Activated T-cell treated with anti-CD3 and anti-CD28 coated beads for 1 hour (primary cell): Measurements from ENCODE around the gene EOLA1.
"Not testable (repeated sequence)": the region's sequence is repeated elsewhere in the genome, so short reads cannot be mapped to it uniquely, and the experiment has no call there.

Experiments
- DNase-seq: peaks from one replicate; pipeline ENCODE4 v3.0.0-alpha.2; 2020; ENCODE audit warnings: low read depth

EOLA1 gene

DNA sequence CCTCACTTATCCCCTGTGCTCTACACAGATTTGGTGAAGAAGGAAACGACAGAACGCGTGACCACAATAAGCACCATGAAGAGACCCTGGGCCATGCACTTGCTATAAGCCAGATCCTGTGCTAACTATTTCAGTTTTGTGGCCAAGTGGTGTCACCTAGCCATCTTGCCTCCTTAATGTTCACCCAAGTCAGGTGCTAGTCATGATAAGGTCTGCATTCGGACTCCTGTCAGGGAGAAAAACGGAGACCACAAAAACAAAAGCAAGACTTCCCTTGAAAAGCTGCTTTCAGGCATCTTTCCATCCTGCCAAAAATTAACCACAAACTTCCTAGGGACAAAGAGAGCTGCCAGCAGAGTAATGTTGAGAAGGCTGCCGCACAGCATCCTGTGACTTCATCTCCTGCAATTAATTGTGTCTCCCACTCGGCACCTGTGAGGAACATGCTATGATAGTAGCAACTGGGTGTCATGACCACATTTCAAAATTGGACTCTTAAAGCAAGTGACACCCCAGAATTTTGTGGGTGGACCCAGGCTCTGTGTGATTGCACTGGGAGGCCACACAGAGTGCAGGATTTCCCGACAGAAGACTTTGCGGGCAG, 26.9 kb upstream of the EOLA1 start:
- DNase-seq: no peak

DNA sequence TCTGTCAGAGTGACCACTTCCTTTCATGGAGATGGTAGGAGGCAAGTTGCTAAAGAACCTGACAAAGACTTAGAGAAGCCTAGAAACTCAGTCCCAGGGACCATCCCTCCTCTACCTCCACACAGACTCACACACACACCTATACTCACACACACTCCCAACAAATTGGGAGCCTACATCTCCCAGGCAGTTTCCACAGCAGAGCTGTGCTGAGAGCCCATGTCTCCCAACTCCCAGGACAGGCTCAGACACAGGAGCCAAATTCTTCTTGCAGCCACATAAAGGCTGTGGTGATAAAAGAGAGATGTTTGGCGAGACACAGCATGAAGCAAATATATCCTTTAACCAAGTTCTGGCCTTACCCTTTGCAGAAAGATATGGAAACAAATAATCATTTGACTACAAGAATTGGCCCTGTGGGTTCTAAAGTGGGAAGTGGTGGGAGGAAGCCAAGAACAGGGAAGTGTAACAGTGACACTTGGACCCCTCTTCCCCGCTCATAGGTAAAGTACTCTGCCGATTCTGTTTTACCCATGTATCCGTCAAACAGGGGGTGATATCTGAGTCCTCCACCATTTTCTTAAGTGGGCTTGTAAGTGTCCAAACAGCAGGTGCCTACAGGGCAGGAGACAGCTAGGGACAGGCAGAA, 24.7 kb upstream of the EOLA1 start:
- DNase-seq: no peak

DNA sequence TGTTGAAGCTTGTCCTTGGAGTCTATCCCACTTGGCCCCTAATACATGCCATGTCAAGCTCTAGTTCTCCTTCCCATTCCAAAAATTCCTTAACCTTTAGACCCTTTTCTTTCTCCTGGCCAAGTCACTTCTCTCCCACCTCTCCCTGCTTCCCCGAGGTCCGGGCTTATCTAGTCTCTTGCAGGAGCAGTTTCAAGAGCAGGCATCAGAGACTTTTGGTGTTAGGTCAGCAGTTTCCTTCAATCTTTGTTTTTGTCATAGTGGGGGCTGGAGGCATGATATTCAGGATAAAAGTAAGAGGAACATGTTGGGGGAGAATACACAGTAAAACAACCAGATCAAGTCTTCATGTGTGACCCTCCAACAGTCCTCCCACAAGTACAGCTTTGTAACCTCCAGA, 24.2 kb upstream of the EOLA1 start:
- DNase-seq: no peak

DNA sequence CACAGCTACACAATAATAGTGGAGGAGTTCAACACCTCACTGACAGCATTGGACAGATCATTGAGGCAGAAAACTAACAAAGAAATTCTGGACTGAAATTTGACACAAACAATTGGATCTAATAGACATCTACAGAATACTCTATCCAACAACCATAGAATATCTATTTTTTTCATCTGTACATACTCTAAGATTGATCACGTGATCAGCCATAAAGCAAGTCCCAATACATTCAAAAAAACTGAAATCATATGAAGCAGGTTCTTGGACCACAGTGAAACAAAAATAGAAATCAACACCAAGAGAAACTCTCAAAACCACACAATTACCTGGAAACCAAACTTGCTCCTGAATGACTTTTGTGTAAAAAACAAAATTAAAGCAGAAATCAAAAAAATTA, 23.5 kb upstream of the EOLA1 start:
- DNase-seq: no peak

DNA sequence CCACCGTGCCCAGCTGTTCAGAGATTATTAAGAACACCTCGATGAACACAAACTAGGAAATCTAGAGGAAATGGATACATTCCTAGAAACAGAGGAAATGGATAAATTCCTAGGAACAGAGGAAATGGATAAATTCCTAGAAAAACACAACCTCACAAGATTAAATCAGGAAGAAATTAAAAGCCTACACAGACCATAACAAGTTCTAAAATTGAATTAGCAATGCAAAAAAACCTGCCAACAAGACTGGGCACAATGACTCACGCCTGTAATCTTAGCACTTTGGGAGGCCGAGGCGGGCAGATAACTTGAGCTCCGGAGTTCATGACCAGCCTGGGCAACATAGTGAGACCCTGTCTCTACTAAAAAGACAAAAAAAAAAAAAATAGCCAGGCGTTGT, 22.6 kb upstream of the EOLA1 start:
- DNase-seq: no peak

DNA sequence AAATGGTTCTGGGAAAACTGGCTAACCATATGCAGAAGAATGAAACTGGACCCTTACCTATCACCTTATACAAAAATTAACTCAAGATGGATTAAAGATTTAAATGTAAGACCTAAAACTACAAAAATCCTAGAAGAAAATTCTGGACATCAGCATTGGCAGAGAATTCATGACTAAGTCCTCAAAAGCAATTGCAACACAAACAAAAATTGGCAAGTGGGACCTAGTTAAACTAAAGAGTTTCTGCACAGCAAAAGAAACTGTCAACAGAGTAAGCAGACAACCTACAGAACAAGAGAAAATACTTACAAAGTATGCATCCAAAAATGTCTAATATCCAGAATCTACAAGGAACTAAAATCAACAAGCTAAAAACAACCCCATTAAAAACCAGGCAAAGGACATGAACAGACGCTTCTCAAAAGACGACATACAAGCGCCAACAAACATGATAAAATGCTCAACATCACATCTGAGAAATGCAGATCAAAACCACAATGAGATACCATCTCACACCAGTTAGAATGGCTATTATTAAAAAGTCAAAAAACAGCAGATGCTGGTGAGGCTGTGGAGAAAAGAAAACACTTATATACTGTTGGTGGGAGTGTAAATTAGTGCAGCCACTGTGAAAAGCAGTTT, 20.1 kb upstream of the EOLA1 start:
- DNase-seq: not testable (repeated sequence)

DNA sequence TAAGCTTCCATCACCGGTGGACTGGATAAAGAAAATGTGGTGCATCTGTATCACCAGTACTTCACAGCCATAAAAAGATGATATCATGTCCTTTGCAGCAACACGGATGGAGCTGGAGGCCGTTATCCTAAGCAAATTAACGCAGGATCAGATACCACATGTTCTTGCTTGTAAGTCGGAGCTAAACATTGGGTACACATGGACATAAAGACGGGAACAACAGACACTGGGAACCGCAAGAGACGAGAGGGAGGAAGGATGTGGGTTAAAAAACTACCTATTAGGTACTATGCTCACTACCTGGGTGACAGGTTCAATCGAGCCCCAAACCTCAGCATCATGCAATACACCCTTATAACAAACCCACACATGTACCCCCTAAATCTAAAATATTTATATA, 19.4 kb upstream of the EOLA1 start:
- no peak for DNase-seq

DNA sequence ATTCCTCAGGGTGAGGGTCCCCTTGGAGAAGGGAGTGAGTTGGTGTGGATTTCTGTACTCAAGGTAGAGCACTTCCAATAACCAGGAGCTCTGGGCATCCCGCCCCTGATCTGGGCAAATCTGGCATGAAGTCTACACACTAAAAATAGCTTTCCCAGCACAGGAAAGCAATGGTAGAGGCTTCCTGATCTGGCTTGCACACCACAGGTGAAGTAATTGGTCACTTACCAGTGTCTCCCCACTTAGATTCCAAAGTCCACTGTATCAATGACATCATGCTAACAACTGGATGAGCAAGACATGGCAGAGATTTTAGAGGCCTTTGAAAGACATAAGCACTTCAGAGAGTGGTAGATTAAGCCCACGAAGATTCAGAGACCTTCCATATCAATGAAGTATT, 17.9 kb upstream of the EOLA1 start:
- DNase-seq: no peak

DNA sequence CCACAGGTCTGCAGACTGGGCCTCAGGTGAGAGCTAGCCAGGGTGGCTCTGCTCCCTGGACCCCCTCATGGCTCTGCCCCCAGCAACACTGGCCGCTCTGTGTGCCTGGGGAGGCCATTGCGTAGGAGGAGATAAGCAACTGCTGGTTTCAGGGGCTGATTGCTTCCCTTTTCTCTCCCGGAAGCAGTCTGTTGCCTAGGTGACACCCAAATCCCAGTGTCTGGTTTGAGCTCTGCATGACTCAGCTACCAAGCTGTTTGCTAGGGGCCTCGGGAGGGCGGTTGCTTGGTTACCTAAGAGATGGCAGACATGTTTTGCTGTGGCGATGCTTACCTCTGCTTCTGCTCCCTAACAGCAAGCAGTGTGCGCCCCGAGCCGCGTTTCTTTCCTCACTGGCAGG, 15.4 kb upstream of the EOLA1 start:
- DNase-seq: peak; percentile 39

DNA sequence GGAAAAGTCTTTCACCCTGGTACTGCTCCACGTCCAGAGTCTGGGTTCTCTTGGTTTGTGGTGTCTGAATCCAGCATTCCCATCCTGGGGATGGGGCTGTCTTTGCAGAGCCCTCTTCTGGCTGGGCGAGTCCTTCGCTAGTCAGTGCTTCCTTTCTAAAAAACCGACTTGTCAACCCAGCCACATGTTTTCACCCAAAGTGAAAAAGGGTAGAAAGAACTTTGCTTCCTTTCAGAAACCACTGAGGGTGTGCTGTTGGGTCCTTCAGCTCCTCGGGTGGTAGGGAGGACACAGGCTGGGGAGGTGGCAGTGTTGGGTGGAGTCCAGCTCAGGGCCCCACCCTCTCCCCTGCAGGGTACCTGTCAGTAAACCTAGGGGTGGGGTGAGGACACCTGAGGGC, 14.9 kb upstream of the EOLA1 start:
- not testable (repeated sequence) for DNase-seq

DNA sequence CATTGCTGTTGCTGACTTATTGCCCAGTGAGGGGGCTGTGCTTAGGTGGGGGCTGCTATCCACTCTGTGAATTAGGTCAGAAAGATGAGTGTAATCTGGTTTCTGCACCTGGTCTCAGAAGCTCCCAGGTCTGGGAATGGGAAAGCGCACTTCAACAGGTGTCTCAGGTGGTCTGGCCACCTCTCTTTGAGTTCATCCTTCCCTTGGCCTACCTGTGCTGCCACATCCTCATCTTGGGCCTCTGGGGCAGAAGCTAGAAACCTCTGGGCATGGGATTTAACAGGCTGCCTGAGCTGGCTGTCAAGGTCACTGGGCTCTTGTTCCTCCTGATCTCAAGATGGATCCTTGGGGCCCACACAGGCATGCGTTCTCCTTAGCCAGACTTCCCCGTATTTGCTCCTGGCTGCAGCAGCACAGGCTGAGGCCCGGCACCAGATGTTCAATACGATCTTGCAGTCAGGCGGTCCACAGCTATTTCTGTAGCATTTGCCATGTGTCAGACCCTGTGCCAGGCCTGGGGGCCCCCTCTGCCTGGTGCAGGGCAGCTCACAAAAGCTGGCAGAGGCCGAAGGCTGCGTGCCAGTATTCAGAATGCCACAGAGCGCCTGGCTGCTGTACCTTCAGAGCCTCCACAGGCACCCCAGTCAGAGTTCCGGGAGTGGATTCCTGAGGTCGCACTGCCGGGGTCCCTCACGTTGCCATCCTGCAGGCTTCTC, 14.3 kb upstream of the EOLA1 start:
- DNase-seq: not testable (repeated sequence)

DNA sequence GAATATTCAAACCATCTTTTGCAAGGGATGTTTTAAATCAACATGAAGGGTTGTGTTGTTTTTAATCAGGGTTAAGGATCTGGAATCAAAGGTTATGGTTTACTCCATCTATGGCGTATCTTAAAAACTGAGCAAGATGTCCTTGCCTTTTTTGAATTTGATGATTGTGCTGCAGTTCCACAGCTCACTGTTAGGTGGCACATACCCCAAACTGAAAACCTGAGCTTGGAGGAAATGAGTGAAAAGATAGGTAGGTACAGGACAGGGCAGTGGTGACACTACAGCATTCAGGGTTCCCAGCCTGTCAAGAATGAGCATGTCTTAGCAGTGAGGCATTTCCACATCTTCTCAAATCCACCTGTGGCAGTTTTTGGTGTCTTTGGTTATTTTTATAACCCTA, 13.1 kb upstream of the EOLA1 start:
- no peak for DNase-seq

DNA sequence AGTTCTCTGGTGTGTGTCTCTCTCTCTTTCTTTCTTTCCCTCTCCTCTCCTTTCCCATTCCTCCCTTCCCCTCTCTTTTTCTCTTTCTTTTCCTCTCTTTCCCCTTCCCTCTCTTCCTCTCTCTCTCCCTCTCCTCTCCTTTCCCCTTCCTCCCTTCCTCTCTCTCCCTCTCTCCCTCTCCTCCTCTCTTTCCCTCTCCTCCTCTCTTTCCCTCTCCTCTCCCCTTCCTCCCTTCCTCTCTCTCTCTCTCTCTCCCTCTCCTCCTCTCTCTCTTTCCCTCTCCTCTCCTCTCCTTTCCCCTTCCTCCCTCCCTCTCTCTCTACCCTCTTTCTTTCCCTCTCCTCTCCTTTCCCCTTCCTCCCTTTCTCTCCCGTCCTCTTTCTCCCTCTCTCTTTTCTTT, 12.4 kb upstream of the EOLA1 start:
- DNase-seq: no peak

DNA sequence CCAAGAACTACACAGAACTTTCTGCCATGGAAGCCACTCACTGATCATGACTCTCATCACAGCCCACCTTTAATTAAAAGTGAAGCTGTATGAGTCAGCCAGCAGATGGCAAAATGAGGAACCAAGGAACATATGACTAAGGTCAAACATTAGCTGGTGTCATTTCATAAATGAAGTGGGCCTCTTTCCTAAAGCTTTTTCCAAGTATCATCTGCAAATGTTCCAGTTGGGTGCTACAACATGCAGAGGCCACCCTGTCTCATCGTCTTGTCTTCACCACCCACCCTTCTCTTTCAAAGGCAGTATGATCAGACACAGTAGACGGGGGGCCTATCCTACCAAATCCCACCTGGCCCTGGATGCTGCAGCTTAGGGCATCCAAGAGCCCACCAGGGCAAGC, 9.2 kb upstream of the EOLA1 start:
- DNase-seq: no peak

DNA sequence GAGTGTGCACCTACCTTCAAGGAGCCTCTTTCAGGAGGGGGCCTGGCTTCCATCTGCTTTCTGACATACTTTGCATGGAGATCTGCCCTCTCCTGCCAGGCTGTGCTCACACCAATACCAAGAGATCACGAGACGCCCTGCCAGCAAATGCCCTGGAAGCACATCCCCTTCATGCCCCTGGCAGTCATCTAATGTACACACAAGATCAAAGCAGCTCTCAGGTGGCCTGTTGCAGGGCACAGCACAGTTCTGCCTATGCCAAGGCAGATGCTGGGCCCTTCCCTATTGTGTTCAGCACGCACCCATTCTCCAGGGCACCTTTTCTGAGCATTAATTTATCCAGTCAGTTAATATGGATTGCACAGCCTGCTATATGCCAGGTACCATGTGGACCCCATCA, 7.9 kb upstream of the EOLA1 start:
- not testable (repeated sequence) for DNase-seq

DNA sequence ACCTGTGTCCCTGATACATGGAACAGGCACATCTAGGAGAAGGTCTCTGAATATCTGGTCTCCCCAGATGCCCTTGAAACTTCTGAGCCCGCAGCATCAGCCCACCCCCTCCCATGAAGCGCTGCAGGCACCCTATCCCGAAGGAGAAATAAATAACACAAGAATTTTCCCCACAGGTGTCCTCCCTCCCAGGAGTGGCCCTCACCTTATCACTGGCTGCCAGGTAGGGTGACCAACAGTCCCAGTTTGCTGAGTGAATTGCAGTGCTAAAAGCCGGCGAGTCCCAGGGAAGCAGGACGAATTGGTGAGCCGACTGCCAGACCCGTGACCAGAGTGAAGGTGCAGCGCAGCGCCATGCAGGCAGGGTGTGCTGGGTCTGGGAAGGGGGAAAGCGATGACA, 6.8 kb upstream of the EOLA1 start:
- DNase-seq: not testable (repeated sequence)

DNA sequence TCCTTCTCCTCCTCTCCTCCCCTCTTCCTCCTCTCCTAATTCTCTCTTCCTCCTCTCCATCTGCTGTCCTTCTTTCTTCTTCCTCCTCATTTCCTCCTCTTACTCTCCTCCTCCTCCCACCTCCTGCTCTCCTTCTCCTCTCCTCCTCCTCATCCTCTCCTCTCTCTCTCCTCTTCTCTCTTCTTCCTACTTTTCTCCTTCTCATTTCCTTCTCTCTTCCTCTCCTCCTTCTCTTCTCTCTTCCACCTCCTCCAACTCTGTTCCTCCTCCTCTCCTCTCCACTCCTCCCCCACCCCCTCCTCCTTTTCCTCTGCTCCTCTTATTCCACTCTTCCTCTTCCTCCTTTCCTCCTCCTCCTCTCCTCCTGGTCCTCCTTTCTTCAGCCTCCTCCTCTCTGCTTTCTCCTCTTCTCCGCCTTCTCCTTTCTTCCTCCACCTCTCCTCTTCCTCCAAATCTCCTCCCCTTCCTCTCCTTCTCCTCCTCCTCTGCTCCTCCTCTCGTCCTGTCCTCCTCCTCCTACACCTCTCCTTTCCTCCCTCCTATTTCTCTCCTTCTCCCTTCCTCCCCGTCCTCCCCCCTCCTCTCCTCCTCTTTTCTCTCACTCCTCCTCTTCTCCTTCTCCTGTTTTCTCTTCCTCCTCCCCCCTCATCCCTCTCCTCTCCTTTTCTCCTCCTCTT, 5.7 kb upstream of the EOLA1 start:
- not testable (repeated sequence) for DNase-seq

DNA sequence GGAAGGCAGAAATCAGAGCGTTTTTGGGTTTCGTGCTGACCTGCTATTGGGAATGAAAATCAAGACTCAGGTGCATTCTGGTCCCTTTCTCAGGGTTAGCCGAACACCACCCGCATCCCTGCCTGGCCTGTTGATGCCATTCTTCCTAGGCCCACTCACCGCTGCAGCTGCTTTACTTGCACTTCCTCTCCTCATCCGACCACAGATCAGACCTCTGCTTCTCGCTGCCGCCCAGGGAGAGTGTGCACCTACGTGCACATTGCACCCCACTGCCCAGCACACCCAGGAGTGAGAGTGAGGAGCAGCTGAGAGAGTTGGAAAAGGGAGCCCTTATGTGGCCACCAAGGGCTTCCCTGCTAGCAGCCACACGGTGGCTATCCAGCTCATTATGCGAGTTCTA, 3.3 kb upstream of the EOLA1 start:
- not testable (repeated sequence) for DNase-seq

DNA sequence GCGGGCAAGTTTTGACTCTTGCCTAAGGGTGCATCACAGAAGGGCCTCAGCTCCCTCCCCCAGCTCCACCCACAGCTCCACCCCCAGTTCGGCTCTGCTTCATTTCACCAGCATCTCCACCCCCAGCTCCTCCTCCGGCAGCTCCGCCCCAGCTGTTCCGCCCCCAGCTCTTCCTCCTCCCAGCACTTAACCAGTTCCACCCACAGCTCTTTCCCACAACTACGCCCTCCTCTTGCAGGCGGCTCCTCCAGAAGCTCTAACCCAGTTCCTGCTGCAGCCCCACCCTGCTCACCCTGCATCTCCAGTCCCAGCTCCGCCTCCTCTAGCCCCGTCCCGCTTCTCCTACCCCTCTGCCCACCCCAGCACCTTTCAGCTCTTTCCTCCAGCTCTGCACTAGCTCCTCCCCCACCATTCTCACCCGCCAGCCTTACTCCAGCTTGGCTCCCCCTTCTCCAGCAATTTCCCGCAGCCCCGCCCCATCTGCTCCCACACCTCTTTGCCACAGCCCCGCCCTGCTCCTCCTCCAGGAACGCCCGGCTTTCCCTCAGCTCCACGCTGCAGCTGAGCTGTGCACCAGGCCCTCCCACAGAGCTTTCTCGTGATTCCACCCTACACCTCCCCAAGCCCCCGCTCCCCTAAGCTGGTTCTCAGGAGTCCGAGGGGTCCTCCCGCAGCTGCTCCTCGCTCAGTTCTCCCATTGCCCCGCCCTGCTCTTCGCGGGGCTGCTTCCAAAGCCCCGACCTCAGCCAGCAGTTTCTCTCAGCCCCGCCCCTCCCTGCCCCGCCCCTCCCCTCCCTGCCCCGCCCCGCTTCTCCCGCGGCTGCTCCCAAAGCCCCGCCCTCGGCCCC, 1.3 kb upstream of the EOLA1 start:
- DNase-seq: peak; percentile 70

DNA sequence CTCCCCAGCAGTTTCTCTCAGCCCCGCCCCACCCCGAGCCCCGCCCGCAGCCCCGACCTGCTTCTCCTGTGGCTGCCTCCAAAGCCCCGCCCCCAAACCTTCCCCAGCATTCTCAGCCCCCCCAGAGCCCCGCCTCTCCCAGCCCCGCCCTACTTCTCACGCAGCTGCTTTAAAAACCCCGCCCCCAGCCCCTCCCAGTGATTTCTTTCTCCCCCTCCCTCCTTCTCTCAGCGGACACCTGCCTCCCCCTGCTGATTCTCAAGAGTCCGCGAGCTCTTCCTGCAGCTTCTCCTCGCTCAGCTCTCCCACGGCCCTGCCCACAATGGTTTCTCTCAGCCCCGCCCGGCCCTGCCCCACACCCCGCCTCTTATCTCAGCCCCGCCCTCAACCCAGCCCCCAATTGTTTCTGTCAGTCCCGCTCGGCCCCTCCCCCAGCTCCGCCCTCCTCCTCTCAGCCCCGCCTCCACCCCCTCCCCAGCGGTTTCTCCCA, 636 bp upstream of the EOLA1 start:
- DNase-seq: peak; percentile 86

DNA sequence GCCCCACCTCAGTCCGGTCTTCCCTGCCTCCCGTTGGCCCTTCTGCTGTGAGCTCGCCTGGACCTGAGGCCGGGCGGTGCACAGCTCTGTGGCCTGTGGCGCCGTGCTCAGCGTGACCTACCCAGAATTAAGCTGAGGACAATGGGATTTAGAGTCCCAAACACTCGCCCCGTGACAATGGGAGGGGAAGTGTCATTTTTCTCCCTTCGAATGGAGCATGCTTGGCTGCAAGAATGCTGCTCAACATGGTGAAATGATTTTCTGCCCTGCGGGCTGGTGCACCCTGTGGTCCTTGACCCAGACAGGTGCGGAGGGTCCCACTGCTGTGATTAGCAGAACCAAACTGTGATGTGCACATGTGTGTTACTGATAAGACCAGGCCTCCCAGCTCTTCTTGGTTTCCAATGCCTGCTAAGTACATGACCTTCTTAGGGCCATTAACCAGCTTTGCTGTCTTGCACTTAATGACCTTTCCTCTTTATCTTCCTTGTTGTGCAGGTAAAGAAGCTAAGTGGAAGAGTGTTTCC, 772 bp downstream of the EOLA1 start:
- DNase-seq: no peak
